Ovary (tissue), 3 donors: ENCODE measurements around the gene GGT6.

Experiments
- POLR2A ChIP-seq: fragments of 450-650 bp; IDR thresholded peaks from one replicate; pipeline ENCODE4 v1.6.1; 2017; ENCODE audit warnings: antibody characterized with exemption, mild to moderate bottlenecking, moderate library complexity
- TF ChIP-seq, protein P1 (sequence below), 3 donors: fragments of 450-650 bp in 2 of 3; fragments of 200-600 bp in 1 of 3; IDR thresholded peaks; one replicate each; pipeline versions ENCODE4 v1.5.1 to v1.8.0; 2016 to 2022; ENCODE audit warnings: antibody characterized with exemption in 3 of 3, mild to moderate bottlenecking in 1 of 3
- donor health status: DM: no; HTN: no; CAD: no.

DNA sequence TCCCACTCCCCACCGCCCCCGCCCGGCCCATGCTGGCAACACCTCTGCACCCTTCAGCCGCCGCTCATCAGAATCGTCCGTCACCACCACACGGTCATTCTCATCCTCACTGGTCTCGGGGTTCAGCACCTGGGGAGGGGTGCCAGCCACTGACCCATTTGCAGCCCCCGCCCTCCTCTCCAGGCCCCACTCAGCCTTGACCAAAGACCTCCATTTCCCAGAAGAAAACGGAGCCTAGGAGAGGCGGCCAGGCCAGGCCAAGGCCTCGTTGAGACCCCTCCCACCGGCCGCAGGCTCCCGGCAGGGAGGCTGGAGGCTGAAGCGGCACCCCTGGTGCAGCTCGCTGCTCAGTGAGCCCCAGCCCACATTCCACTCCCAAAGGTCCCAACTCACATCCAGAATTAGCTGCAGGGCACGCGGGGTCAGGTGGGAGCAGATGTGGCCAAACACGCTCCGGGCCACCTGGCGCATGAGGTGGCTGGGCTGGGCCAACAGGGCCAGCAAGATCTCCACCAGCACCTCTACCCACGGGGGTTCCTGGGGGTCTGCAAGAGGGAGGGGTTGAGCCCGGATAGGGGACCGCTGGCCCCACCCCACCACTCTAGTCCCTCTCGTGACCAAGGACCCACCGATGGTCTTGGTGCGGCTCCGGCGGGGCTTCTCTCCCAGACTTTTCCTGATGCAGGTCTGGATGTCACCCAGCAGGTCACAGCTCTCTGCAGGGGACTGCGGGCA is 15.0 kb downstream of the GGT6 start:
- TF ChIP-seq, protein P1, sequence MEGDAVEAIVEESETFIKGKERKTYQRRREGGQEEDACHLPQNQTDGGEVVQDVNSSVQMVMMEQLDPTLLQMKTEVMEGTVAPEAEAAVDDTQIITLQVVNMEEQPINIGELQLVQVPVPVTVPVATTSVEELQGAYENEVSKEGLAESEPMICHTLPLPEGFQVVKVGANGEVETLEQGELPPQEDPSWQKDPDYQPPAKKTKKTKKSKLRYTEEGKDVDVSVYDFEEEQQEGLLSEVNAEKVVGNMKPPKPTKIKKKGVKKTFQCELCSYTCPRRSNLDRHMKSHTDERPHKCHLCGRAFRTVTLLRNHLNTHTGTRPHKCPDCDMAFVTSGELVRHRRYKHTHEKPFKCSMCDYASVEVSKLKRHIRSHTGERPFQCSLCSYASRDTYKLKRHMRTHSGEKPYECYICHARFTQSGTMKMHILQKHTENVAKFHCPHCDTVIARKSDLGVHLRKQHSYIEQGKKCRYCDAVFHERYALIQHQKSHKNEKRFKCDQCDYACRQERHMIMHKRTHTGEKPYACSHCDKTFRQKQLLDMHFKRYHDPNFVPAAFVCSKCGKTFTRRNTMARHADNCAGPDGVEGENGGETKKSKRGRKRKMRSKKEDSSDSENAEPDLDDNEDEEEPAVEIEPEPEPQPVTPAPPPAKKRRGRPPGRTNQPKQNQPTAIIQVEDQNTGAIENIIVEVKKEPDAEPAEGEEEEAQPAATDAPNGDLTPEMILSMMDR (IDR thresholded peaks at IDR 0.05) = no peak
- no peak for TF ChIP-seq POLR2A
